ENCODE measurements around the gene ACTA1.

GRCh38 chr1:229409616-229410369 lies 24.1 kb downstream of the ACTA1 start:
- TF ChIP-seq CTCF (IDR thresholded peaks at IDR 0.05; ENCODE audit: low read depth, low read length) (no peak), POLR2A (IDR thresholded peaks at IDR 0.05; ENCODE audit: extremely low read depth, insufficient read length) (no peak), MAX (IDR thresholded peaks at IDR 0.05; ENCODE audit: low read depth, low read length) (no peak), MYC (IDR thresholded peaks at IDR 0.05; ENCODE audit: low read depth, low read length) (no peak)
